ENCODE measurements around the gene FAHD2A. TPM values are rescaled to one million over a fixed set of nuclear protein-coding genes. Genes with fewer than 3 reads are reported as not detected.
A peak's percentile ranks its signal among the peaks of the same experiment; 100 is the strongest.
"Not testable (repeated sequence)": the region's sequence is repeated elsewhere in the genome, so short reads cannot be mapped to it uniquely, and the experiment has no call there.

The FAHD2A gene, protein sequence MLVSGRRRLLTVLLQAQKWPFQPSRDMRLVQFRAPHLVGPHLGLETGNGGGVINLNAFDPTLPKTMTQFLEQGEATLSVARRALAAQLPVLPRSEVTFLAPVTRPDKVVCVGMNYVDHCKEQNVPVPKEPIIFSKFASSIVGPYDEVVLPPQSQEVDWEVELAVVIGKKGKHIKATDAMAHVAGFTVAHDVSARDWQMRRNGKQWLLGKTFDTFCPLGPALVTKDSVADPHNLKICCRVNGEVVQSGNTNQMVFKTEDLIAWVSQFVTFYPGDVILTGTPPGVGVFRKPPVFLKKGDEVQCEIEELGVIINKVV
- total RNA-seq: 10 to 100 TPM; 37.9 to 41.2 TPM

DNA sequence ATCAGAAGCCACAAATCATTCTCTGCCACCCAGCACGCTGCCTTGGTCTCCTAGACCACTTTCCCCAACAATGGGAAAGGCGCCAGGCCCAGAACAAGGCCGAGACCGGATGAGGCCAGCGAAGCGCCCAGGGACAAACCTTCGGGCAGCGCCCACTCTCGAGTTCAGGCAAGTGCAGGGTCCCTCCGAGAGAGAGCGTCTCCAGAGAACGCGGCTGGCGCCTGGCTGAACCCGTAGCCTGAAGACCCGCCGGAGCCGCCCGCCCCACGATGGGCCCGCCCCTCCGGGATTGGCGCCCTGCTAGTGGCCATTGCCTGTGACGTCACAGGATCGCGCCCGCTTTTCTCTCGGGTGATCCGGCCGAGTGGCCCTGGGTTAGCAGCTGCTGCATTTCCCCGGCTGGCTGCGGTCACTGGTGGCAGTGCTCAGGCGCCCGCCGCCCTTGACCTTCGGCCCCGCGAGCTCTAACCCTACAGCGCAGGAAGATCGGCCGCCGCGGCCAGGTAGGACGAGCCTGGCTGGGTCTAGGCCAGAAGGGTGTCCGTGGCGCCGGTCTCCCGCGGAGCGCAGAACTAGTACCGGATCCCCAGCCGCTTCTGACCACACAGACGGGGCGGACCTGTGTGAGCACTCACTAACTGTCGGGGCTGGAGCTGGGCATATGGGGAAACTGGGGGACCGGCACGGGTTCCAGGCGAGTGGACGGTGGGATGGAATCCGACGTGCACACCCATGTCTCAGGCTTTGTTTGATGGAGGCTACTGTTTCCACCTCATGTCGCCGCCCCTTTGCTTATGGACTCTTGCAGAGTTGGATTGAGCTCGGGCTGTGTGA lies at the start of gene FAHD2A:
TSS of gene FAHD2A (plus strand) at position 339 of the 834 bp plus-strand sequence. CDS start 2,851 bp downstream, outside the sequence.
- POLR2A ChIA-PET: no interaction called here
- Mint-ChIP-seq H3K36me3 (ENCODE audit: low read depth) (no peaks in the 10 kb centered on the region), H3K9me3 (ENCODE audit: low read depth) (no peaks in the 10 kb centered on the region), H3K4me1 (peaks cover 16% of the 10 kb centered on the region), H3K4me3 (peak within 1 kb of the TSS; percentile 91), H3K27me3 (no peaks in the 10 kb centered on the region), H3K27ac (peak within 1 kb of the TSS; percentile 95)
- DNase-seq (peak; percentile 98), ATAC-seq (peak; percentile 95)
- intact Hi-C loops (cut with DNase I, micrococcal nuclease): loop anchor here (1.0 to 5.0 kb wide), 8 partner anchors 56 to 380 kb away; partner anchors contain the start of genes ZNF2 (in 2 of the 2) and ZNF892 (in 1 of the 2)
- CTCF ChIA-PET: interaction anchor here (0.6 to 2.4 kb wide), 5 partner anchors 9 to 58 kb away, joined by 3 to 15 read pairs (median 7); no protein-coding TSS in a partner anchor

DNA sequence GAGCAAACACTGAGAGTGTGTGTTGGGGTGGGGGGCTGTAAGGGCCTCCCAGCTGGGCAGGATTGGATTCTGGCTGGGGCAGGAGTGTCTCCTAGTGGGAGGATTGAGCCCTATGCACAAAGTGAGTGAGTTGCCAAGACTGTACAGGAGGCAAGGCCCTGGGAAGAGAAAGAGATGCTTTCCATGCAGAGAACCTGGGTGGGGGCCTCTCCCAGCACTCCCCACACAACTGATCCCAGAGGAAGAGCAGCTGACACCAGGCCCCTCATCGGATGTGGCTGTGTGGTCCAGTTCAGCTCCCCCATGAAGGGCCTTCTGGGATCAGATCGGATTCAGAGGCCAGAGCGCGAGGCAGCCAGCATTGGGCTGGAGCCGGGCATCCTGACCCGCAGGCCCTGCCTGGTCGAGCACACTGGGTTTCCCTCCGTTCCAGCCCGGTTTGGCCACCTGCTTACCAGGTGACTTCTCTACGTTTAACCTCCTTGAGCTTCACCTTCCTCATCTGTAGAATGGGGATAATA lies 49.4 kb upstream of the FAHD2A start:
- no peak for ATAC-seq
- Mint-ChIP-seq H3K4me1 (no peaks in the 10 kb centered on the region), H3K36me3 (ENCODE audit: low read depth) (no peaks in the 10 kb centered on the region), H3K27me3 (peaks cover 3% of the 10 kb centered on the region), H3K4me3 (no peak overlapping the region), H3K27ac (no peak overlapping the region), H3K9me3 (ENCODE audit: low read depth) (no peaks in the 10 kb centered on the region)
- ChIA-PET POLR2A (no interaction called here), CTCF (interaction anchor here (1.0 kb wide), 1 partner anchor 396 kb away, joined by 3 read pairs; no protein-coding TSS in a partner anchor)
- no peak for DNase-seq
- intact Hi-C loops (cut with DNase I, micrococcal nuclease): no loop called here

DNA sequence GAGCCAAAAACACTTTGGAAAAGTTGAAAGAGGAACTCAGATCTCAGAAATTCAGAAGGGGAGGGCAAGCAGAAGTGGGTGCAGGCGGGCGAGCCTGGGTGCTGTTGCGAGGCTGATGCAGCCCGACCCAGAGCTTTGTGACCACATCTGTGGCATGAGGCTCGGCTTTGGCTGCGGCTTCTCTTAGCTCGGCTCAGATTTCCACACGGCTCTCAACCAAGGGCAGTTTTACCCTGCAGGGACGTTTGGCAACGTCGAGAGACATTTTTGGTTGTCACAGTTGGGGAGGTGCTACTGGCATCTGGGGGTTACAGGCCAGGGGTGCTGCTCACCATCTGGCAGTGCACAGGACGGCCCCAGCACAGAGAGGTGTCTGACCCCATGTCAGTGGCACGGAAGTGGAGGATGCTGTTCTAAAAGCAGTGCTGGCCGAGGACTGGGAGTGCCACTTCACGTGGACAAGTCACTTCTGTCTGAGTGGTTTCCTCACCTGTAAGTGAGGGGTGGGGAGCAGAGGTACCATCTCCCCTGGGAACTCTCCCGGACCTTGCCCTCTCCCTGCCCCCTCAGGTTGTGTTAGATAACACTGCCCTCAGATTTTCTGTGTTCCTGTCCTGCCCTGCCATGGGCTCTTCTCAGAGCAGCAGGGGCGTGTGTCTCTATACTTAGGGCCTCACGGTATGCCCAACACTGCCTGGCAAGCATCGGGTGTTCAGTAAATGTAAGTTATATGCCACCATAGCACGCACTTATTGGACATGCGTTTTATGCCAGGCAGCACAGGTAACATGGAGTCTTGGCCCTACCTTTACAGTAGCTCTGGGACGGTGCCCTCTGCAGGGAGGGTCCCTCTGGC lies 48.7 kb upstream of the FAHD2A start:
- H3K36me3 Mint-ChIP-seq (ENCODE audit: low read depth): no peaks in the 10 kb centered on the region
- H3K4me3 Mint-ChIP-seq: no peak overlapping the region
- ChIA-PET POLR2A (no interaction called here), CTCF (interaction anchor here (1.0 kb wide), 1 partner anchor 397 kb away, joined by 3 read pairs; no protein-coding TSS in a partner anchor)
- intact Hi-C loops (cut with DNase I, micrococcal nuclease): no loop called here
- no peaks in the 10 kb centered on the region for H3K9me3 Mint-ChIP-seq (ENCODE audit: low read depth)
- H3K4me1 Mint-ChIP-seq: no peaks in the 10 kb centered on the region
- DNase-seq: no peak
- no peak for ATAC-seq
- H3K27ac Mint-ChIP-seq: no peak overlapping the region
- peaks cover 3% of the 10 kb centered on the region for H3K27me3 Mint-ChIP-seq

DNA sequence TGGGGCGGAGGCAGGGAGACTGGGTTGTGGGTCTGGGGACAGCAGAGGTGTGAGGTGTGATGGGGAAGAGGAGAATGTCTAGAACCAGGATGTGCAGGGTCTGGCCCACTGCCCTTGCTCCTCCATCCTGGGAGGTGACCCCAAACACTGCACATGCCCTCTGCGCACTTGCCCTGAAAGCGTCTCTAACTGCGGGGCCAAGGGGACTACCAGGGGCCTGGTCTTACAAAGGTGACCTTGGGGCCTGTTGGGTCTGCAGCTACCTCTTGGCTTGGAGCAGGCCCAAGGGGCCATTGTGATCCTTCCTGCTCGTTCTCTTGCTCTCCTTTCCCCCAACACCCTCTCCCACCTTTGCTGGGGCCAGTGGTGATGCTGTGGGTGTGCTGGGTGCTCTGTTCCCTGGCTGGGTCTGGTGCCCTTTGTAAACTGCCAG lies 48.0 kb upstream of the FAHD2A start:
- H3K27ac Mint-ChIP-seq: no peak overlapping the region

DNA sequence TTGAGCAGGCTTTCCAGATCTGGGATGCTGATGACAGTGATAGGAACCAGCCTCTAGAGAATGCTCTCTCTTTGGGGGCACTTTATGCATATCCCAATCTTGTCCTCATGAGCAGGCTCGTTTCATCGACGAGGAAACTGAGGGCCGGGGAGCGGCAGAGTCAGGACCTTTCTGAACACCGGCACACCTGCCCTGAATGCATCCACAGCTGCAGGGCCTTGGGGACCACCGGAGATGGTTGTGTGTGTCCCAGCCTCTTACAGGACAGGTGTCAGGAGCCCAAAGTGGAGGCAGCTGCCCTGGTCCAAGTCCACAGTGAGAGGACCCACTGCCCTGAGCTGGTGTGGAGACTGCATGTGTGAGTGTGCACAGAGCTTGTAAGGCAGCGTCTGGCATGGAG lies 47.6 kb upstream of the FAHD2A start:
- CTCF ChIA-PET: no interaction called here
- intact Hi-C loops (cut with DNase I, micrococcal nuclease): no loop called here
- ATAC-seq (no peak), DNase-seq (no peak)
- POLR2A ChIA-PET: no interaction called here
- Mint-ChIP-seq H3K4me3 (no peak overlapping the region), H3K27me3 (no peaks in the 10 kb centered on the region), H3K9me3 (ENCODE audit: low read depth) (no peaks in the 10 kb centered on the region), H3K36me3 (ENCODE audit: low read depth) (no peaks in the 10 kb centered on the region), H3K4me1 (no peaks in the 10 kb centered on the region), H3K27ac (no peak overlapping the region)

More for the DNA sequence above, 48.0 kb upstream of the FAHD2A start:
- H3K4me1 Mint-ChIP-seq: no peaks in the 10 kb centered on the region
- no peaks in the 10 kb centered on the region for H3K36me3 Mint-ChIP-seq (ENCODE audit: low read depth)
- ChIA-PET POLR2A (no interaction called here), CTCF (no interaction called here)
- no peak for DNase-seq
- H3K27me3 Mint-ChIP-seq: no peaks in the 10 kb centered on the region
- H3K9me3 Mint-ChIP-seq (ENCODE audit: low read depth): no peaks in the 10 kb centered on the region
- H3K4me3 Mint-ChIP-seq: no peak overlapping the region
- no peak for ATAC-seq
- intact Hi-C loops (cut with DNase I, micrococcal nuclease): no loop called here

DNA sequence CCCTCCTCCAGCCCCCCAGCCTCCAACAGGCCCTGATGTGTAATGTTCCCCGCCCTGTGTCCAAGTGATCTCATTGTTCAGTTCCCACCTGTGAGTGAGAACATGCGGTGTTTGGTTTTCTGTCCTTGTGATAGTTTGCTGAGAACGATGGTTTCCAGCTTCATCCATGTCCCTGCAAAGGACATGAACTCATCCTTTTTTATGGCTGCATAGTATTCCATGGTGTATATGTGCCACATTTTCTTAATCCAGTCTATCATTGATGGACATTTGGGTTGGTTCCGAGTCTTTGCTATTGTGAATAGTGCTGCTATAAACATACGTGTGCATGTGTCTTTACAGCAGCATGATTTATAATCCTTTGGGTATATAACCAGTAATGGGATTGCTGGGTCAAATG lies 47.0 kb upstream of the FAHD2A start:
- CTCF ChIA-PET; POLR2A ChIA-PET; H3K27ac Mint-ChIP-seq; H3K4me3 Mint-ChIP-seq; H3K27me3 Mint-ChIP-seq; H3K9me3 Mint-ChIP-seq (ENCODE audit: low read depth); DNase-seq; ATAC-seq; H3K4me1 Mint-ChIP-seq; H3K36me3 Mint-ChIP-seq (ENCODE audit: low read depth); intact Hi-C loops (cut with DNase I, micrococcal nuclease): not testable (repeated sequence)

DNA sequence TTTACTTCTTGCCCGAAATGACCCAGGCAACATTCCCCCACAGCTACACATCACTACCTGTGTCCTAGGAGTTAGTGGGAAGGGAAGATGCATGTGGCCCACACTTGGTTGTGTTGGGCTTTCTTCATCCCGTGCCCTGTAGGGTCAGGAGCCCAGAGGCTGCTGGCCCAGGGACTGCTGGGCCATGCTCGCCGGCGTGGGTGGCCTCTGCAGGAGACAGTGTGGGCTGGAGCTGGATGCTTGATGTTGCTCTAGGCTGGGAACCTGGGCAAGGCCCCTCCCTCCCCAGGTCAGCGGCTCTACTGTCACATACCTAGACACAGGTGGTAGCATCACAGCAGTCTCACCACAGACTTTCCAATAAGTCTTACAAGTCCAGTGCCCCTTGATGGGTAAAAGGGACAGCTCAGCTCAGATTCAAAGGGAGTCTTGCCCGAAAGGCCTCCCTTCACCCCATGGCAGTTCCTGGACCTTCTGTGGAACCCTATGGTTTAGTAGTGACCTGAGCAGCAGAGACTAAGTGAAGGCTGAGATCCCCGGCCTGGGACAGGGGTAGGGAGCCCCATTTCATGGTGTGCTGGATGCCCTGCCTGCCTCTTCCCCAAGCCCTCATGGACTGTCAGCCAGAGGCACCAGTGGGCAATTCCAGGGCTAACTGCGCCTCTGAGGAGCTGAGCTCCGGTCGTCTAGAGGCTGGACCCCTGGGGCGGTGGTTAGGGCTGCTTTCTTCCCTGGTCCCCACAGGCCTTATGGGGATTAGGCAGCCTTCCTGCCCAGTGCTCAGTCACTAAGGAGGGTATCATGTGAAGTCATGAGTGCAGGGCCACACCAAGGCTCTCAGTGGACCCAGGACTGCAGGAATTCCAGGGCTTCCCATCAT lies 45.4 kb upstream of the FAHD2A start:
- Mint-ChIP-seq H3K9me3 (ENCODE audit: low read depth) (no peaks in the 10 kb centered on the region), H3K4me3 (no peak overlapping the region), H3K36me3 (ENCODE audit: low read depth) (no peaks in the 10 kb centered on the region), H3K27ac (no peak overlapping the region), H3K4me1 (no peaks in the 10 kb centered on the region), H3K27me3 (peaks cover 2% of the 10 kb centered on the region)
- ChIA-PET CTCF (no interaction called here), POLR2A (interaction anchor here (0.7 kb wide), 1 partner anchor 11 kb away, joined by 4 read pairs; no protein-coding TSS in a partner anchor)
- intact Hi-C loops (cut with DNase I, micrococcal nuclease): no loop called here
- DNase-seq: no peak
- ATAC-seq: no peak

DNA sequence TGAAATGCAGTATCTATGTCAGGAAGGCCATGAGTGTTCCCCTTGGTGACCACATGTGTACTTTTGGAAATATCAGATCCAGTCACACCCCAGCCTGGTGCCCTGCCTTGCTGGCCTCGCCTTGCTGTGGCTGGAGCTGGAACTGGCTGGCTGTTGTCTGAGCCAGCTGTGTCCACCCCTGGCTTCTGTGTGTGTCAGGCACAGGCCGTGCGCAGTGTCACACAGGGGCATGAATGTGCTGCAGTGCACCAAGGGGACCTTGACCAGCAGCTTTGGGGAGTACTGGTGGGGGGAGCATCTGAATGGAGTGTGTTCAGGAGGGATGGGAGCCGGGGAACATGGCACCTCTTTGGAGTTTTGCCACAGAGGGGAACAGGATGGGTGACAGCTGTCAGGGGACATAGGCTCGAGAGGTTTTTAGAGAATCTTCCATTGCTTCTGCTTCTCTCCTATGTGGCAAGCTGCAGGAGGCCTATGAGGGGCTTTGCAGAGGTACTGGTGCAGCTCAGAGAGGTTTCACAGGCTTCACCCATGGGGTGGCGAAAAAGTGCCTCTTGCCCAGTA lies 44.7 kb upstream of the FAHD2A start:
- no peak for DNase-seq

DNA sequence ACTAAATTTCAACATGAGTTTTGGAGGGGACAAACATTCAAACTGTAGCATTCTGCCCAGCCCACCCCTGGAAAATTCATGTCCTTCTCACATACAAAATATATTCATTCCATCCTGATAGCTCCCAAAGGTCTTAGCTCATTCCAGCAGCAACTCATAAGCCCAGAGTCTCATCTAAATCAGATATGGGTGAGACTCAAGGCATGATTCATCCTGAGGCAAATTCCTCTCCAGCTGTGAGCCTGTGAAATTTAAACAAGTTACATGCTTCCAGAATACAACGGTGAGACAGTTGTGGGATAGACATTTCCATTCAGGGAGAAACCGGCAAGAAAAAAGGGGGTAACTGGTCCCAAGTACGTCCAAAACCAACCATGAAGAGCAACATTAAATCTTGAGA lies 43.5 kb upstream of the FAHD2A start:
- ChIA-PET CTCF (interaction anchor here (0.5 to 2.1 kb wide), 2 partner anchors 14 to 17 kb away, joined by 3 to 9 read pairs; no protein-coding TSS in a partner anchor), POLR2A (no interaction called here)
- no peaks in the 10 kb centered on the region for H3K36me3 Mint-ChIP-seq (ENCODE audit: low read depth)
- H3K4me3 Mint-ChIP-seq: no peak overlapping the region
- ATAC-seq: no peak
- intact Hi-C loops (cut with DNase I, micrococcal nuclease): no loop called here
- no peaks in the 10 kb centered on the region for H3K9me3 Mint-ChIP-seq (ENCODE audit: low read depth)
- H3K4me1 Mint-ChIP-seq: no peaks in the 10 kb centered on the region
- no peak overlapping the region for H3K27ac Mint-ChIP-seq
- peaks cover 2% of the 10 kb centered on the region for H3K27me3 Mint-ChIP-seq
- DNase-seq: no peak

More for the DNA sequence above, 44.7 kb upstream of the FAHD2A start:
- ChIA-PET POLR2A (interaction anchor here (0.7 kb wide), 1 partner anchor 12 kb away, joined by 4 read pairs; no protein-coding TSS in a partner anchor), CTCF (interaction anchor here (2.1 kb wide), 1 partner anchor 12 kb away, joined by 9 read pairs; no protein-coding TSS in a partner anchor)
- Mint-ChIP-seq H3K4me1 (no peaks in the 10 kb centered on the region), H3K4me3 (no peak overlapping the region), H3K27me3 (peaks cover 2% of the 10 kb centered on the region), H3K9me3 (ENCODE audit: low read depth) (no peaks in the 10 kb centered on the region), H3K27ac (no peak overlapping the region), H3K36me3 (ENCODE audit: low read depth) (no peaks in the 10 kb centered on the region)
- ATAC-seq: no peak
- intact Hi-C loops (cut with DNase I, micrococcal nuclease): no loop called here

DNA sequence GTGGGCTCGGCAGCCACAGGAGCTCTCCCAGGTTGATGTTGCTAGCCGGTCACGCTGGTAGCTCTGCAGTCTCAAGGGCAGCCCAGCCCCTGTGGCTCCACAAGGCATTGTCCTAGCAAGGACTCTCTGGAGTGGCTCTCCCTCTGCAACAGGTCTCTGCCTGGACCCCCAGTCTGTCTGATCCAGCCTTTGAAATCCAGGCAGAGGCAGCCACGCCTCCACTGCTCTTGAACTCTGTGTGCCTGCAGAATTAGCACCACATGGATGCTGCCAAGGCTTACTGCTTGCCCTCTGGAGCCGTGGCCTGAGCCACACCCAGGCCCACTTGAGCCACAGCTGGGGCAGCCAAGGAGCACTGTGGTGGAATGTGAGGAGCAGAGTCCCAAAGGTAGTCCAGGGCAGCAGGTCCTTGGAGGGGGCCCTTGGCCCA lies 43.0 kb upstream of the FAHD2A start:
- ChIA-PET CTCF (interaction anchor here (0.5 to 2.1 kb wide), 2 partner anchors 14 to 18 kb away, joined by 3 to 9 read pairs; no protein-coding TSS in a partner anchor), POLR2A (no interaction called here)
- no peak for ATAC-seq
- Mint-ChIP-seq H3K36me3 (ENCODE audit: low read depth) (no peaks in the 10 kb centered on the region), H3K27me3 (peaks cover 4% of the 10 kb centered on the region), H3K27ac (no peak overlapping the region), H3K4me3 (no peak overlapping the region), H3K4me1 (no peaks in the 10 kb centered on the region), H3K9me3 (ENCODE audit: low read depth) (no peaks in the 10 kb centered on the region)
- intact Hi-C loops (cut with DNase I, micrococcal nuclease): no loop called here
- DNase-seq: no peak

Data from activated CD4-positive, alpha-beta T cell treated with anti-CD3 and anti-CD28 coated beads for 36 hours (primary cell).